Ovary (tissue), 9 donors: ENCODE results near the gene PRELID1. TPM values are rescaled to one million over a fixed set of nuclear protein-coding genes. Genes with fewer than 3 reads are reported as not detected.
"Not testable (repeated sequence)": the region's sequence is repeated elsewhere in the genome, so short reads cannot be mapped to it uniquely, and the experiment has no call there.

ENCODE experiments used
- DNase-seq, 5 donors: peaks; one replicate each; pipeline ENCODE4 v3.0.0-alpha.2; 2019 to 2020
- H3K27ac ChIP-seq, 2 donors: fragments of 200-600 bp; one replicate each; pipeline versions ENCODE4 v1.5.1 to v1.8.0; 2019 to 2022
- H3K27me3 ChIP-seq: fragments of 200-600 bp; one replicate; pipeline ENCODE4 v1.8.0; 2022
- H3K36me3 ChIP-seq: fragments of 200-600 bp; sonication (generic); one replicate; pipeline ENCODE4 v1.5.1; 2019
- H3K4me1 ChIP-seq: one replicate; pipeline ENCODE4 v1.8.1; 2013; ENCODE audit warnings: mild to moderate bottlenecking, moderate library complexity; ENCODE audit not compliant: insufficient read depth
- H3K4me3 ChIP-seq: fragments of 200-600 bp; sonication (generic); one replicate; pipeline ENCODE4 v1.5.1; 2017
- H3K9me3 ChIP-seq, 2 donors: fragments of 200-600 bp in 1 of 2; sonication (generic) in 1 of 2; one replicate each; pipeline versions ENCODE4 v1.5.1 to v1.8.1; 2013 to 2019; ENCODE audit warnings: mild to moderate bottlenecking in 1 of 2, moderate library complexity in 1 of 2
- EP300 ChIP-seq: sonication (generic); formaldehyde crosslinking; IDR thresholded peaks from one replicate; pipeline ENCODE4 v1.6.1; 2017; ENCODE audit warnings: antibody characterized with exemption
- POLR2A ChIP-seq: fragments of 450-650 bp; IDR thresholded peaks from one replicate; pipeline ENCODE4 v1.6.1; 2017; ENCODE audit warnings: antibody characterized with exemption, mild to moderate bottlenecking, moderate library complexity
- WGBS, 3 donors: extraction: QIAGEN DNeasy Blood & Tissue Kit in 1 of 3; methylation state at CpG; one replicate each; pipeline versions ENCODE4 v1.1.5 to v1.1.7; 2013 to 2017; 5-methylcytosine and 5-hydroxymethylcytosine counted together
- intact Hi-C, 4 donors: fragments of 100-400 bp; cut with DNase I; formaldehyde crosslinking; loops; one replicate each; pipeline versions ENCODE4 v1.11.0 to v1.15.1; 2022 to 2023
- polyA plus RNA-seq, 2 donors: library from polyadenylated mRNA; stranded (reverse); fragments of 200-250 nt in 1 of 2; fragments of 350-450 nt in 1 of 2; fragmentation: Illumina TruSeq in 1 of 2; extraction: RNeasy Lipid Tissue Mini Kit (QIAGEN cat#74804) in 1 of 2; gene quantifications; one replicate each; pipeline ENCODE4 v1.2.3, GENCODE V29; 2013 to 2014
- total RNA-seq, 7 donors: library from RNA; depleted of rRNA in 2 of 7; stranded (reverse); fragments of >200 nt in 2 of 7; fragmentation: NEBNext Ultra II Directional in 3 of 7; extraction: Animal tissue kit (Norgen Biotek cat#: 25700) in 3 of 7; gene quantifications; one replicate each; pipeline versions ENCODE4 v1.1.0 to v1.2.4, GENCODE V29; 2016 to 2023
- TF ChIP-seq, protein P1 (sequence below), 3 donors: fragments of 450-650 bp in 2 of 3; fragments of 200-600 bp in 1 of 3; IDR thresholded peaks; one replicate each; pipeline versions ENCODE4 v1.5.1 to v1.8.0; 2016 to 2022; ENCODE audit warnings: antibody characterized with exemption in 3 of 3, mild to moderate bottlenecking in 1 of 3
- donor health status: DM: no; HTN: no; CAD: no; lungs with moderate emphysema.
- donor health status: DM: no; HTN: no; CAD: no.
- donor health status: Bipolar disorder and iron deficiency.
- donor health status: DM: yes; HTN: yes; CAD: no.
- donor health status: DM: no; HTN: no; CAD: no.
- donor health status: DM: yes; HTN: yes; CAD: no.

The PRELID1 gene
- total and polyA plus RNA-seq, 9 donors: 42.8 to 96.8 (median 74.6) TPM

DNA sequence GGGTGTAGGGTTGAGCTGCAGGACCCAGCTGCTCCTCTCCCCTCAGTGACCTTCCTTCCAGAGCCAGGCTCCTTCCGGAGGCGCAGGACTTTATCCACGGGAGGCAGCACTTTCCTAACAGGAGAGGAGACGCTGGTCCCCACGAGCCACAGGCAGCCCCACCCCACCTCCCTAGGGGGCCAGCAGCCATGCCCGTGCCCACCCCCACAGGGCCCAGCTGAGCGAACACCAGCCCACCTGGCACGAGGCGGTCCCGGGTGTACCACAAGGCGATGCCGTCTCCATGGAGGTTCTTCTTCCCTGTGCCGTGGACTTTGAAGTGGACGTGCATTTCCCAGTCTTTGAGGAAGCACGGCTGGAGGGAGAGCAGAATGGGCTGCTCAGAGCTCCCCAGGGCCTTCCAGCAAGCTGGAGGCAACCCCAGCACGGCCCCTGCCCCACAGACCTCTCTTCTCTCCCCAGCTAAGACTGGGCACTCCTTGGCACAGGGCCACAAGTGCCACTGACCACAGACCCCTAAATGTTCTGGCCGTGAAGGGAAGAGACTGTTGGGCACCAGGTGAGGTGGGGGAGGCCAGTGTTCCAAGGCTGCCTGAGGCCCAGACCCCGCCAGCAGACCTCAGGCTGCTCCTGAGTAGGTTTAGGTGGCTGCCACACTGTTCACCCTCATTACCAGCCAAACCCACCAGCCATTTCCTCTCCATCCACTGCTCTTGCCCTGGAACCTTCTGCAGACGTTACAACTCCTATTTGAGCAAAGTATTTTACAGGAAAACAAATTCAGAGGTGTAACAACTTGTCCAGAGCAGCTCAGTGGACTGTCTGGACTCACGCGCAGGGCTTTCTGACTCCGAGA lies 34.9 kb downstream of the PRELID1 start:
- TF ChIP-seq, protein P1, sequence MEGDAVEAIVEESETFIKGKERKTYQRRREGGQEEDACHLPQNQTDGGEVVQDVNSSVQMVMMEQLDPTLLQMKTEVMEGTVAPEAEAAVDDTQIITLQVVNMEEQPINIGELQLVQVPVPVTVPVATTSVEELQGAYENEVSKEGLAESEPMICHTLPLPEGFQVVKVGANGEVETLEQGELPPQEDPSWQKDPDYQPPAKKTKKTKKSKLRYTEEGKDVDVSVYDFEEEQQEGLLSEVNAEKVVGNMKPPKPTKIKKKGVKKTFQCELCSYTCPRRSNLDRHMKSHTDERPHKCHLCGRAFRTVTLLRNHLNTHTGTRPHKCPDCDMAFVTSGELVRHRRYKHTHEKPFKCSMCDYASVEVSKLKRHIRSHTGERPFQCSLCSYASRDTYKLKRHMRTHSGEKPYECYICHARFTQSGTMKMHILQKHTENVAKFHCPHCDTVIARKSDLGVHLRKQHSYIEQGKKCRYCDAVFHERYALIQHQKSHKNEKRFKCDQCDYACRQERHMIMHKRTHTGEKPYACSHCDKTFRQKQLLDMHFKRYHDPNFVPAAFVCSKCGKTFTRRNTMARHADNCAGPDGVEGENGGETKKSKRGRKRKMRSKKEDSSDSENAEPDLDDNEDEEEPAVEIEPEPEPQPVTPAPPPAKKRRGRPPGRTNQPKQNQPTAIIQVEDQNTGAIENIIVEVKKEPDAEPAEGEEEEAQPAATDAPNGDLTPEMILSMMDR (IDR thresholded peaks at IDR 0.05): no peak
- TF ChIP-seq POLR2A (no peak), EP300 (no peak)
- no peaks in the 10 kb centered on the region for H3K36me3 ChIP-seq
- no peak for DNase-seq
- intact Hi-C loops: no loop called here
- no peak overlapping the region for H3K4me3 ChIP-seq
- H3K27ac ChIP-seq: no peak overlapping the region
- H3K27me3 ChIP-seq: no peaks in the 10 kb centered on the region
- H3K4me1 ChIP-seq: no peaks in the 10 kb centered on the region
- H3K9me3 ChIP-seq: no peaks in the 10 kb centered on the region
- 83 to 88% (median 85%) methylated on average over 22 of the region's 22 CpGs for WGBS, 3 donors

DNA sequence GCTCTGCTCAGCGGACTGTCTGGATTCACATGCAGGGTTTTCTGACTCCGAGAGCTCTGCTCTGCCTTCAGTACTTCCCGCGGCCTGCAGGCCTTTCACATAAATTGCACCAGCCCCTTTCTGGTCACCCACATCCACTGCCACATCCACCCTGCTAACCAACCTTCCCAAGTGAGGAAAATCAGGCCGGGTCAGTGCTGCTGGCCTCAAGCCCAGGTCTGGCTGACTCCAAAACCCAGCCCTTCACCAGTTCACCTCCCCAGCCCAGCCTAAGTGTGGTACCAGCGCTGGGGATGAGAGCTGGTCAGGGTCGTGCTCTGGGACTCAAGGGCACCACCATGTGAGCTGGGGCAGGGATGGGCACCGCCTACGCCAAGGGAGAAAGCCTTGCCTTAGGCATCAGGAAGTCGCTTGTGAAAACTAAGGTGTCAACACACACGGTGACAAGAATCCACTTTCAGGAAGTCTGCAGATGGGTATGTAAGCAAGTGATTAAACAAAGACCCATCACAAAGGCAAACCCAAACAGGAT lies 35.6 kb downstream of the PRELID1 start:
- H3K4me3 ChIP-seq: no peak overlapping the region
- WGBS, 3 donors: 72 to 77% (median 77%) methylated on average over 11 of the region's 11 CpGs
- TF ChIP-seq EP300 (no peak), POLR2A (no peak)
- TF ChIP-seq, protein P1 (IDR thresholded peaks at IDR 0.05): no peak
- intact Hi-C loops: no loop called here
- no peaks in the 10 kb centered on the region for H3K36me3 ChIP-seq
- no peak for DNase-seq
- H3K27me3 ChIP-seq: no peaks in the 10 kb centered on the region
- H3K4me1 ChIP-seq: no peaks in the 10 kb centered on the region
- no peak overlapping the region for H3K27ac ChIP-seq
- no peaks in the 10 kb centered on the region for H3K9me3 ChIP-seq

DNA sequence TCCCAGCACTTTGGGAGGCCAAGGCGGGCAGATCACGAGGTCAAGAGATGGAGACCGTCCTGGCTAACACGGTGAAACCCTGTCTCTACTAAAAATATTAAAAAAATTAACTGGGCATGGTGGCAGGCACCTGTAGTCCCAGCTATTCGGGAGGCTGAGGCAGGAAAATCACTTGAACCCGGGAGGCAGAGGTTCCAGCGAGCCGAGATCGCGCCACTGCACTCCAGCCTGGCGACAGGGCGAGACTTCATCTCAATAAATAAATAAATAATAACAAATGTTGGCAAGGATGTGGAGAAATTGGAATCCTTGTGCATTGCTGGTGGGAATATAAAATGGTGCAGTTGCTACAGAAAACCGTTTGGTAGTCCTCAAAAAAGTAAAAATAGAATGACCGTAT lies 39.4 kb downstream of the PRELID1 start:
- H3K4me1 ChIP-seq, H3K4me3 ChIP-seq, intact Hi-C loops, DNase-seq, H3K9me3 ChIP-seq, H3K36me3 ChIP-seq, H3K27me3 ChIP-seq, H3K27ac ChIP-seq: not testable (repeated sequence)
- 92 to 96% (median 92%) methylated on average over 14 of the region's 14 CpGs for WGBS, 3 donors

DNA sequence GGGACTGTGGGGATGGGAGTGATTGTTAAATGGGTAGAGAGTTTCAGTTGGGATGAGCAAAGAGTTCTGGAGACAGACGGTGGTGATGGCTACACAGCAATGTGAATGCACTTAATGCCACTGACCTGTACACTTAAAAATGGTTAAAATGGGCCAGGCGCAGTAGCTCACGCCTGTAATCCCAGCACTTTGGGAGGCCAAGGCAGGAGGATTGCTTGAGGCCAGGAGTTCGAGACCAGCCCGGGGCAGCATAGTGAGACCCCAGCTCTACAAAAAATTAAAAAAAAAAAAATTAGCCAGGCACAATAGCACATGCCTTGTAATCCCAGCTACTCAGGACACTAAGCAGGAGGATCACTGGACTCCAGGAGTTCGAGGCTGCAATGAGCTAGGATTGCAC lies 40.2 kb downstream of the PRELID1 start:
- H3K27me3 ChIP-seq: no peaks in the 10 kb centered on the region
- TF ChIP-seq POLR2A (no peak), EP300 (no peak)
- TF ChIP-seq, protein P1 (IDR thresholded peaks at IDR 0.05): no peak
- no peaks in the 10 kb centered on the region for H3K9me3 ChIP-seq
- no peak overlapping the region for H3K27ac ChIP-seq
- no peak for DNase-seq
- no peaks in the 10 kb centered on the region for H3K36me3 ChIP-seq
- H3K4me3 ChIP-seq: no peak overlapping the region
- H3K4me1 ChIP-seq: peaks cover 2% of the 10 kb centered on the region
- WGBS, 3 donors: 93 to 97% (median 94%) methylated on average over 6 of the region's 6 CpGs
- intact Hi-C loops: no loop called here

DNA sequence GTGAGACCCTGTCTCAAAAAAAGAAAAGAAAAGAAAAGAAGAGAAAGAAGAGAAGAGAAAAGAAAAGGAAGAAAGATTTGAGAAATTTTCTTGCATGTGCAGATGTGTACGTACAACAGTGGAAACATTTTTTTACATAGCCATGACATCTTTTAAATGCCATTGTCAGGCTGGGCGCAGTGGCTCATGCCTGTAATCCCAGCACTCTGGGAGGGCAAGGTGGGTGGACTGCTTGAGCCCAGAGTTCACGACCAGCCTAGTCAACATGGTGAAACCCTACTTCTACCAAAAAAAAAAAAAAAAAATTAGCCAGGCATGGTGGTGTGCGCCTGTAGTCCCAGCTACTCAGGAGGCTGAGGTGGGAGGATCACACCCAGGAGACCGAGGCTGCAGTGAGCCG lies 41.3 kb downstream of the PRELID1 start:
- H3K27ac ChIP-seq: no peak overlapping the region
- H3K4me1 ChIP-seq: peaks cover 2% of the 10 kb centered on the region
- no peaks in the 10 kb centered on the region for H3K27me3 ChIP-seq
- no peaks in the 10 kb centered on the region for H3K36me3 ChIP-seq
- no peak overlapping the region for H3K4me3 ChIP-seq
- TF ChIP-seq POLR2A (no peak), EP300 (no peak)
- TF ChIP-seq, protein P1 (IDR thresholded peaks at IDR 0.05): no peak
- H3K9me3 ChIP-seq: no peaks in the 10 kb centered on the region
- WGBS, 3 donors: 92 to 97% (median 94%) methylated on average over 6 of the region's 6 CpGs
- no peak for DNase-seq
- intact Hi-C loops: no loop called here
